Neural cell (in vitro differentiated cells): ENCODE results near the gene ZNF687.

Experiments used
- CTCF ChIP-seq: fragments of 450-650 bp; IDR thresholded peaks from 2 replicates; pipeline ENCODE4 v1.5.1; 2014; ENCODE audit warnings: antibody characterized with exemption, mild to moderate bottlenecking, moderate library complexity; ENCODE audit not compliant: poor library complexity, severe bottlenecking
- EZH2 ChIP-seq: fragments of 200-600, 300-800 bp; shearing (Covaris generic), sonication (generic); IDR thresholded peaks from 2 replicates; pipeline ENCODE4 v1.6.1; 2014; ENCODE audit warnings: antibody characterized with exemption, low read length, borderline replicate concordance, mild to moderate bottlenecking; ENCODE audit not compliant: insufficient read depth, poor library complexity, severe bottlenecking
- POLR2AphosphoS5 ChIP-seq: IDR thresholded peaks from 2 replicates; pipeline ENCODE4 v1.6.1; 2012
- RAD21 ChIP-seq: fragments of 450-650 bp; conservative IDR thresholded peaks from 2 replicates; pipeline ENCODE4 v1.6.1; 2014; ENCODE audit warnings: antibody characterized with exemption, mild to moderate bottlenecking, moderate library complexity
- SMC3 ChIP-seq: fragments of 450-650 bp; conservative IDR thresholded peaks from 2 replicates; pipeline ENCODE4 v1.6.1; 2014; ENCODE audit warnings: antibody characterized with exemption, mild to moderate bottlenecking, moderate library complexity; ENCODE audit not compliant: poor library complexity

- no peak for TF ChIP-seq EZH2
- no peak for TF ChIP-seq CTCF
- TF ChIP-seq POLR2AphosphoS5: no peak
- TF ChIP-seq RAD21: no peak
- TF ChIP-seq SMC3: no peak
Observed at GRCh38 chr1:151235235-151235634, 46.9 kb upstream of the ZNF687 start.
